ENCODE measurements around the gene ZBTB46.

DNA sequence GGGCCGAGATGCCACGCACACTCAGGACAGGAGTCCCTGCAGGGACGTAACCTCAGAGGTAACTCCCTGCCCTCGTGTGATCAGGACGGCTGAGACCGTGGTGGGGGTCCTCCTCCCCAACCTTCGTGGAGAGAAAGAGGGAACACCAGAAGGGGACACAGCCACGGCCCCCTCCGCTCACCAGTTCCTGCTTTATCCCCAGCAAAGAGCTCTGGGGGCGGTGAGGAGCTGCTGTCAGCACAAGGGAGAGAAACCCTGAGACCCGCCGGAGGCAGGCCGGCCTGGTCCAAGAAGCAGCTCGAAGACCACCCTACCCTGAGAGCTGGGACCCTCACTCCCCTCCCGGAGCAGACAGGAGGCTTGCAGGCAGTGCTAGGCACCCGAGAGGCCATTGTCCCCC lies 47.1 kb downstream of the ZBTB46 start:
- TF ChIP-seq POLR2A (IDR thresholded peaks at IDR 0.05): no peak
- TF ChIP-seq, protein P1, sequence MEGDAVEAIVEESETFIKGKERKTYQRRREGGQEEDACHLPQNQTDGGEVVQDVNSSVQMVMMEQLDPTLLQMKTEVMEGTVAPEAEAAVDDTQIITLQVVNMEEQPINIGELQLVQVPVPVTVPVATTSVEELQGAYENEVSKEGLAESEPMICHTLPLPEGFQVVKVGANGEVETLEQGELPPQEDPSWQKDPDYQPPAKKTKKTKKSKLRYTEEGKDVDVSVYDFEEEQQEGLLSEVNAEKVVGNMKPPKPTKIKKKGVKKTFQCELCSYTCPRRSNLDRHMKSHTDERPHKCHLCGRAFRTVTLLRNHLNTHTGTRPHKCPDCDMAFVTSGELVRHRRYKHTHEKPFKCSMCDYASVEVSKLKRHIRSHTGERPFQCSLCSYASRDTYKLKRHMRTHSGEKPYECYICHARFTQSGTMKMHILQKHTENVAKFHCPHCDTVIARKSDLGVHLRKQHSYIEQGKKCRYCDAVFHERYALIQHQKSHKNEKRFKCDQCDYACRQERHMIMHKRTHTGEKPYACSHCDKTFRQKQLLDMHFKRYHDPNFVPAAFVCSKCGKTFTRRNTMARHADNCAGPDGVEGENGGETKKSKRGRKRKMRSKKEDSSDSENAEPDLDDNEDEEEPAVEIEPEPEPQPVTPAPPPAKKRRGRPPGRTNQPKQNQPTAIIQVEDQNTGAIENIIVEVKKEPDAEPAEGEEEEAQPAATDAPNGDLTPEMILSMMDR (IDR thresholded peaks at IDR 0.05): no peak

All from thyroid gland (tissue), 4 donors.